Trophoblast cell (in vitro differentiated cells and primary cell): ENCODE results near the gene BIVM.
A peak's percentile ranks its signal among the peaks of the same experiment; 100 is the strongest.

Experiments used
- DNase-seq, 2 donors: peaks; one replicate each; pipeline ENCODE4 v3.0.0-alpha.2; 2016
- H2AFZ ChIP-seq: 2 replicates; pipeline ENCODE4 v1.6.1; 2013; ENCODE audit warnings: low read length, moderate library complexity, mild to moderate bottlenecking; ENCODE audit not compliant: insufficient read depth, poor library complexity
- H2AK5ac ChIP-seq: 2 replicates; pipeline ENCODE4 v1.6.1; 2013; ENCODE audit warnings: mild to moderate bottlenecking, low read length
- H2BK120ac ChIP-seq: 2 replicates; pipeline ENCODE4 v1.6.1; 2013; ENCODE audit warnings: low read length, mild to moderate bottlenecking, moderate library complexity; ENCODE audit not compliant: insufficient read depth, poor library complexity
- H2BK12ac ChIP-seq: 2 replicates; pipeline ENCODE4 v1.6.1; 2013; ENCODE audit warnings: mild to moderate bottlenecking, low read length, moderate library complexity
- H2BK5ac ChIP-seq: 2 replicates; pipeline ENCODE4 v1.6.1; 2013; ENCODE audit warnings: low read length, low read depth, moderate library complexity, mild to moderate bottlenecking; ENCODE audit not compliant: poor library complexity
- H3K14ac ChIP-seq: 2 replicates; pipeline ENCODE4 v1.6.1; 2013; ENCODE audit warnings: mild to moderate bottlenecking, low read length
- H3K18ac ChIP-seq: 2 replicates; pipeline ENCODE4 v1.6.1; 2013; ENCODE audit warnings: mild to moderate bottlenecking, low read length
- H3K23ac ChIP-seq: 2 replicates; pipeline ENCODE4 v1.6.1; 2013; ENCODE audit warnings: low read length
- H3K27ac ChIP-seq: 2 replicates; pipeline ENCODE4 v1.5.1; 2013; ENCODE audit warnings: low read depth, mild to moderate bottlenecking, inconsistent platforms, low read length, moderate library complexity
- H3K27me3 ChIP-seq: 2 replicates; pipeline ENCODE4 v1.6.1; 2013; ENCODE audit warnings: inconsistent platforms, mild to moderate bottlenecking, low read length, moderate library complexity; ENCODE audit not compliant: insufficient read depth
- H3K36me3 ChIP-seq, 2 experiments: 1 replicate in 1 of 2; 2 replicates in 1 of 2; pipeline ENCODE4 v1.6.1; 2013; ENCODE audit warnings: low read length in 2 of 2, mild to moderate bottlenecking in 2 of 2, moderate library complexity in 1 of 2; ENCODE audit not compliant: insufficient read depth in 2 of 2, control insufficient read depth in 1 of 2
- H3K4ac ChIP-seq: 2 replicates; pipeline ENCODE4 v1.6.1; 2013; ENCODE audit warnings: low read depth, mild to moderate bottlenecking, low read length, moderate library complexity
- H3K4me1 ChIP-seq, 2 experiments: 1 replicate in 1 of 2; 2 replicates in 1 of 2; pipeline ENCODE4 v1.6.1; 2013; ENCODE audit warnings: low read length in 2 of 2, mild to moderate bottlenecking in 2 of 2, moderate library complexity in 1 of 2; ENCODE audit not compliant: insufficient read depth in 2 of 2, control insufficient read depth in 1 of 2
- H3K4me2 ChIP-seq: 2 replicates; pipeline ENCODE4 v1.6.1; 2013; ENCODE audit warnings: inconsistent platforms, mild to moderate bottlenecking, low read length, moderate library complexity
- H3K4me3 ChIP-seq: 2 replicates; pipeline ENCODE4 v1.5.1; 2013; ENCODE audit warnings: mild to moderate bottlenecking, low read depth, low read length, inconsistent platforms
- H3K79me1 ChIP-seq: one replicate; pipeline ENCODE4 v1.6.1; 2013; ENCODE audit warnings: low read length
- H3K79me2 ChIP-seq: 2 replicates; pipeline ENCODE4 v1.6.1; 2013; ENCODE audit warnings: low read length, mild to moderate bottlenecking; ENCODE audit not compliant: control insufficient read depth, insufficient read depth, poor library complexity
- H3K9ac ChIP-seq: 2 replicates; pipeline ENCODE4 v1.6.1; 2013; ENCODE audit warnings: mild to moderate bottlenecking, low read length
- H3K9me3 ChIP-seq: 2 replicates; pipeline ENCODE4 v1.6.1; 2013; ENCODE audit warnings: low read depth, mild to moderate bottlenecking, control low read depth, inconsistent platforms, low read length; ENCODE audit not compliant: insufficient read depth
- H4K12ac ChIP-seq: 2 replicates; pipeline ENCODE4 v1.6.1; 2013; ENCODE audit warnings: low read depth, mild to moderate bottlenecking, low read length, moderate library complexity
- H4K8ac ChIP-seq: 2 replicates; pipeline ENCODE4 v1.6.1; 2013; ENCODE audit warnings: low read depth, mild to moderate bottlenecking, low read length, moderate library complexity
- H4K91ac ChIP-seq: one replicate; pipeline ENCODE4 v1.6.1; 2013; ENCODE audit warnings: low read depth, mild to moderate bottlenecking, low read length, moderate library complexity
- WGBS: extraction: QIAGEN DNeasy Blood & Tissue Kit; methylation state at CpG from one replicate; pipeline ENCODE4 v1.1.7; 2013; ENCODE audit warnings: missing lambda C conversion rate; ENCODE audit not compliant: insufficient read length, insufficient coverage; ENCODE audit errors: extremely low coverage; 5-methylcytosine and 5-hydroxymethylcytosine counted together

BIVM gene

GRCh38 chr13:102774214-102774568, 24.7 kb upstream of the BIVM start:
- Histone ChIP-seq H3K9me3 (peaks cover 3% of the 10 kb centered on the region), H3K4me2 (peak overlapping the region; percentile 89), H3K9ac (no peak overlapping the region), H2BK12ac (no peak overlapping the region), H3K18ac (no peak overlapping the region), H2AK5ac (peak overlapping the region; percentile 22), H3K27ac (no peak overlapping the region), H3K27me3 (no peaks in the 10 kb centered on the region), H4K12ac (peak overlapping the region; percentile 65), H4K8ac (peak overlapping the region; percentile 98), H3K4me1 (peaks cover 7 to 8% of the 10 kb centered on the region in 2 experiments), H3K4me3 (no peak overlapping the region), H3K4ac (no peak overlapping the region), H3K79me2 (peaks cover 4% of the 10 kb centered on the region), H3K79me1 (peaks cover 10% of the 10 kb centered on the region), H4K91ac (peak overlapping the region; percentile 44), H3K23ac (no peak overlapping the region), H3K14ac (no peak overlapping the region), H2BK5ac (no peak overlapping the region), H3K36me3 (no peaks in the 10 kb centered on the region), H2AFZ (peak overlapping the region; percentile 75), H2BK120ac (no peak overlapping the region)
- no peak for DNase-seq
- no CpG with 5 or more reads among the region's 27 CpGs for WGBS

- peak overlapping the region; percentile 65 for H4K12ac ChIP-seq
- no peak overlapping the region for H3K27ac ChIP-seq
- no peak overlapping the region for H2BK12ac ChIP-seq
- H3K14ac ChIP-seq, result no peak overlapping the region
- no peak for DNase-seq
- no CpG with 5 or more reads among the region's 14 CpGs for WGBS
- H3K18ac ChIP-seq, result no peak overlapping the region
- no peak overlapping the region for H3K4ac ChIP-seq
- peaks cover 10% of the 10 kb centered on the region for H3K79me1 ChIP-seq
- no peak overlapping the region for H2BK5ac ChIP-seq
- no peak overlapping the region for H3K4me3 ChIP-seq
- no peak overlapping the region for H2BK120ac ChIP-seq
- peaks cover 7 to 8% of the 10 kb centered on the region in 2 experiments for H3K4me1 ChIP-seq
- H4K91ac ChIP-seq, result no peak overlapping the region
- H3K23ac ChIP-seq, result no peak overlapping the region
- no peak overlapping the region for H2AK5ac ChIP-seq
- no peaks in the 10 kb centered on the region for H3K36me3 ChIP-seq
- peak overlapping the region; percentile 75 for H2AFZ ChIP-seq
- H3K4me2 ChIP-seq, result no peak overlapping the region
- no peaks in the 10 kb centered on the region for H3K27me3 ChIP-seq
- H4K8ac ChIP-seq, result peak overlapping the region; percentile 98
- H3K79me2 ChIP-seq, result peaks cover 4% of the 10 kb centered on the region
- no peak overlapping the region for H3K9ac ChIP-seq
- H3K9me3 ChIP-seq, result peaks cover 3% of the 10 kb centered on the region
Observed at GRCh38 chr13:102774591-102775520, 24.1 kb upstream of the BIVM start.

- no peak overlapping the region for H2AFZ ChIP-seq
- no CpG with 5 or more reads among the region's 2 CpGs for whole genome bisulfite sequencing
Observed at GRCh38 chr13:102776271-102776670, 22.6 kb upstream of the BIVM start.

GRCh38 chr13:102777736-102778135, 21.2 kb upstream of the BIVM start:
- Histone ChIP-seq H3K9ac (no peak overlapping the region), H3K4me2 (no peak overlapping the region), H3K4me1 (peaks cover 6% of the 10 kb centered on the region in 2 experiments), H2BK120ac (no peak overlapping the region), H2AFZ (no peak overlapping the region), H3K18ac (no peak overlapping the region), H3K36me3 (no peaks in the 10 kb centered on the region), H3K27ac (no peak overlapping the region), H2AK5ac (no peak overlapping the region), H3K9me3 (peaks cover 8% of the 10 kb centered on the region), H3K79me2 (peaks cover 4% of the 10 kb centered on the region), H3K4ac (no peak overlapping the region), H3K79me1 (peaks cover 10% of the 10 kb centered on the region), H3K4me3 (no peak overlapping the region), H4K8ac (no peak overlapping the region), H3K27me3 (no peaks in the 10 kb centered on the region), H3K23ac (no peak overlapping the region), H4K91ac (no peak overlapping the region), H4K12ac (no peak overlapping the region), H2BK12ac (no peak overlapping the region), H3K14ac (no peak overlapping the region), H2BK5ac (no peak overlapping the region)
- no CpG with 5 or more reads among the region's 3 CpGs for WGBS
- DNase-seq, result no peak

More at GRCh38 chr13:102776271-102776670, 22.6 kb upstream of the BIVM start:
- no peak overlapping the region for H2BK12ac ChIP-seq
- H3K27me3 ChIP-seq, result no peaks in the 10 kb centered on the region
- no peak overlapping the region for H3K14ac ChIP-seq
- no peak overlapping the region for H3K9ac ChIP-seq
- no peak overlapping the region for H4K8ac ChIP-seq
- H3K79me2 ChIP-seq, result peaks cover 4% of the 10 kb centered on the region
- no peak overlapping the region for H2BK120ac ChIP-seq
- peaks cover 7 to 8% of the 10 kb centered on the region in 2 experiments for H3K4me1 ChIP-seq
- H2AK5ac ChIP-seq, result no peak overlapping the region
- H3K4me3 ChIP-seq, result no peak overlapping the region
- no peak overlapping the region for H3K18ac ChIP-seq
- H2BK5ac ChIP-seq, result no peak overlapping the region
- H4K91ac ChIP-seq, result no peak overlapping the region
- no peak overlapping the region for H3K4me2 ChIP-seq
- peaks cover 3% of the 10 kb centered on the region for H3K9me3 ChIP-seq
- H3K27ac ChIP-seq, result no peak overlapping the region
- no peak overlapping the region for H3K4ac ChIP-seq
- H3K79me1 ChIP-seq, result peaks cover 10% of the 10 kb centered on the region
- no peaks in the 10 kb centered on the region for H3K36me3 ChIP-seq
- H4K12ac ChIP-seq, result no peak overlapping the region
- no peak for DNase-seq
- no peak overlapping the region for H3K23ac ChIP-seq
